Caco-2 (cell line): ENCODE measurements around the gene PIRT. TPM values are rescaled to one million over a fixed set of nuclear protein-coding genes. Genes with fewer than 3 reads are reported as not detected.
"Not testable (repeated sequence)": the region's sequence is repeated elsewhere in the genome, so short reads cannot be mapped to it uniquely, and the experiment has no call there.

Source experiments
- BruUV-seq: library from RNA; stranded (reverse); fragments of 400-500 nt; replicated peaks from 2 replicates; lab custom pipeline; 2021; lab: Mats Ljungman, UMichigan
- CTCF ChIA-PET: fragments of 300-600 bp; sonication (Branson Sonifier 250); formaldehyde crosslinking; loops from one replicate; lab custom pipeline; 2022; ENCODE audit warnings: antibody characterized with exemption; lab: Charles Lee
- POLR2A ChIA-PET: fragments of 300-600 bp; sonication (Branson Sonifier 250); formaldehyde crosslinking; loops from one replicate; lab custom pipeline; 2022; ENCODE audit warnings: antibody characterized with exemption; lab: Charles Lee
- DNase-seq, 2 experiments: peaks; one replicate each; pipeline versions ENCODE4 v3.0.0 to v3.0.0-alpha.2; 2020 to 2022
- H3K27me3 ChIP-seq: replicated peaks from 2 replicates; pipeline ENCODE4 v1.6.0; 2011; ENCODE audit warnings: low read length; ENCODE audit not compliant: control insufficient read depth, insufficient read depth
- H3K36me3 ChIP-seq: 2 replicates; pipeline ENCODE4 v1.5.1; 2011; ENCODE audit warnings: low read length; ENCODE audit not compliant: control insufficient read depth, insufficient read depth
- H3K4me1 ChIP-seq: fragments of 250-450 bp; sonication (Bioruptor Pico); 2 replicates; pipeline ENCODE4 v1.5.1; 2020; ENCODE audit warnings: mild to moderate bottlenecking
- H3K4me3 ChIP-seq: 2 replicates; pipeline ENCODE4 v1.5.1; 2011; ENCODE audit warnings: low read depth, mild to moderate bottlenecking, control low read depth, low read length
- H3K9me3 ChIP-seq: fragments of 250-450 bp; sonication (Bioruptor Pico); 2 replicates; pipeline ENCODE4 v1.5.1; 2020; ENCODE audit warnings: mild to moderate bottlenecking, moderate library complexity
- H3K27ac Mint-ChIP-seq: one replicate; pipeline ENCODE4 v1.8.0; 2022; ENCODE audit warnings: mixed read lengths; ENCODE audit not compliant: unreplicated experiment
- H3K27me3 Mint-ChIP-seq: one replicate; pipeline ENCODE4 v1.8.0; 2022; ENCODE audit warnings: mixed read lengths; ENCODE audit not compliant: insufficient read depth, unreplicated experiment
- H3K36me3 Mint-ChIP-seq: one replicate; pipeline ENCODE4 v1.8.0; 2022; ENCODE audit warnings: mild to moderate bottlenecking, mixed read lengths; ENCODE audit not compliant: insufficient read depth, unreplicated experiment
- H3K4me1 Mint-ChIP-seq: one replicate; pipeline ENCODE4 v1.8.0; 2022; ENCODE audit warnings: low read depth, mixed read lengths; ENCODE audit not compliant: unreplicated experiment
- H3K4me3 Mint-ChIP-seq: one replicate; pipeline ENCODE4 v1.8.0; 2022; ENCODE audit warnings: mild to moderate bottlenecking, moderate library complexity, mixed read lengths; ENCODE audit not compliant: unreplicated experiment
- H3K9me3 Mint-ChIP-seq: one replicate; pipeline ENCODE4 v1.8.0; 2022; ENCODE audit warnings: mixed read lengths; ENCODE audit not compliant: unreplicated experiment
- intact Hi-C: fragments of 100-400 bp; cut with micrococcal nuclease; formaldehyde crosslinking; loops from one replicate; pipeline ENCODE4 v1.10.0; 2022; ENCODE audit not compliant: unreplicated experiment
- total RNA-seq: library from RNA; stranded (reverse); gene quantifications from 2 replicates; pipeline ENCODE4 v1.2.3, GENCODE V29; 2022
- TF ChIP-seq, protein P1 (sequence below), 2 experiments: fragments of 200-600 bp in 1 of 2; IDR thresholded peaks; 1 replicate in 1 of 2; 2 replicates in 1 of 2; pipeline versions ENCODE4 v1.5.1 to v1.8.0; 2011 to 2022; ENCODE audit warnings: antibody characterized with exemption in 1 of 2, control low read depth in 1 of 2, inconsistent platforms in 1 of 2, low read depth in 1 of 2, low read length in 1 of 2, mild to moderate bottlenecking in 1 of 2, moderate library complexity in 1 of 2; ENCODE audit not compliant: insufficient read depth in 1 of 2, severe bottlenecking in 1 of 2, unreplicated experiment in 1 of 2

Gene PIRT
- total RNA-seq, 1 experiment from 2014 or later, result not detected

GRCh38 chr17:10857976-10858375 is 20.1 kb upstream of the PIRT start:
- ChIA-PET POLR2A (interaction anchor here (0.7 kb wide), 1 partner anchor 9 kb away, joined by 10 read pairs; no protein-coding TSS in a partner anchor), CTCF (no interaction called here)
- BruUV-seq, result no TSS peak
- Histone ChIP-seq H3K36me3 (no peaks in the 10 kb centered on the region), H3K27me3 (no peaks in the 10 kb centered on the region), H3K9me3 (no peaks in the 10 kb centered on the region), H3K4me1 (no peaks in the 10 kb centered on the region), H3K4me3 (no peak overlapping the region)
- Mint-ChIP-seq H3K4me1 (no peaks in the 10 kb centered on the region), H3K27me3 (no peaks in the 10 kb centered on the region), H3K4me3 (no peak overlapping the region), H3K27ac (no peak overlapping the region), H3K36me3 (no peaks in the 10 kb centered on the region), H3K9me3 (no peaks in the 10 kb centered on the region)
- no peak for DNase-seq
- intact Hi-C loops, result no loop called here
- TF ChIP-seq, protein P1, sequence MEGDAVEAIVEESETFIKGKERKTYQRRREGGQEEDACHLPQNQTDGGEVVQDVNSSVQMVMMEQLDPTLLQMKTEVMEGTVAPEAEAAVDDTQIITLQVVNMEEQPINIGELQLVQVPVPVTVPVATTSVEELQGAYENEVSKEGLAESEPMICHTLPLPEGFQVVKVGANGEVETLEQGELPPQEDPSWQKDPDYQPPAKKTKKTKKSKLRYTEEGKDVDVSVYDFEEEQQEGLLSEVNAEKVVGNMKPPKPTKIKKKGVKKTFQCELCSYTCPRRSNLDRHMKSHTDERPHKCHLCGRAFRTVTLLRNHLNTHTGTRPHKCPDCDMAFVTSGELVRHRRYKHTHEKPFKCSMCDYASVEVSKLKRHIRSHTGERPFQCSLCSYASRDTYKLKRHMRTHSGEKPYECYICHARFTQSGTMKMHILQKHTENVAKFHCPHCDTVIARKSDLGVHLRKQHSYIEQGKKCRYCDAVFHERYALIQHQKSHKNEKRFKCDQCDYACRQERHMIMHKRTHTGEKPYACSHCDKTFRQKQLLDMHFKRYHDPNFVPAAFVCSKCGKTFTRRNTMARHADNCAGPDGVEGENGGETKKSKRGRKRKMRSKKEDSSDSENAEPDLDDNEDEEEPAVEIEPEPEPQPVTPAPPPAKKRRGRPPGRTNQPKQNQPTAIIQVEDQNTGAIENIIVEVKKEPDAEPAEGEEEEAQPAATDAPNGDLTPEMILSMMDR (IDR thresholded peaks at IDR 0.05; ENCODE audit: insufficient read depth in 1 of 2, low read depth in 1 of 2, low read length in 1 of 2, severe bottlenecking in 1 of 2, unreplicated experiment in 1 of 2), result no peak

DNA sequence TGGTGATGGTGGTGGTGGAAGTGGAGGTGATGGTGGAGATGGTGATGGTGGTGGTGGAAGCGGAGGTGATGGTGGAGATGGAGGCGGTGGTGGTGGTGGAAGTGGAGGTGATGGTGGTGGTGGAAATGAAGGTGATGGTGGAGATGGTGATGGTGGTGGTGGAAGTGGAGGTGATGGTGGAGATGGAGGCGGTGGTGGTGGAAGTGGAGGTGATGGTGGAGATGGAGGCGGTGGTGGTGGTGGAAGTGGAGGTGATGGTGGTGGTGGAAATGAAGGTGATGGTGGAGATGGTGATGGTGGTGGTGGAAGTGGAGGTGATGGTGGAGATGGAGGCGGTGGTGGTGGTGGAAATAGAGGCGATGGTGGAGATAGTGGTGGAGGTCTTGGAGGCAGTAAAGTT is 8.7 kb upstream of the PIRT start:
- BruUV-seq, H3K27me3 ChIP-seq, H3K27ac Mint-ChIP-seq, POLR2A ChIA-PET, H3K36me3 ChIP-seq, H3K4me3 ChIP-seq, DNase-seq, H3K36me3 Mint-ChIP-seq, H3K4me1 ChIP-seq, H3K4me3 Mint-ChIP-seq, H3K9me3 Mint-ChIP-seq, H3K27me3 Mint-ChIP-seq, CTCF ChIA-PET, H3K9me3 ChIP-seq: not testable (repeated sequence)
- peaks cover 16% of the 10 kb centered on the region for H3K4me1 Mint-ChIP-seq
- intact Hi-C loops, result loop anchor here (5.0 kb wide), 1 partner anchor 199 kb away; no protein-coding TSS in a partner anchor

- TF ChIP-seq, protein P1 (IDR thresholded peaks at IDR 0.05; ENCODE audit: insufficient read depth in 1 of 2, low read depth in 1 of 2, low read length in 1 of 2, severe bottlenecking in 1 of 2, unreplicated experiment in 1 of 2), result no peak
- Mint-ChIP-seq H3K27ac (no peak overlapping the region), H3K27me3 (no peaks in the 10 kb centered on the region), H3K4me3 (peak overlapping the region; percentile 93), H3K36me3 (no peaks in the 10 kb centered on the region), H3K9me3 (peaks cover 10% of the 10 kb centered on the region), H3K4me1 (peaks cover 16% of the 10 kb centered on the region)
- ChIA-PET POLR2A (interaction anchor here (0.6 to 0.7 kb wide), 4 partner anchors 65 to 108 kb away, joined by 3 to 5 read pairs (median 4); no protein-coding TSS in a partner anchor), CTCF (interaction anchor here (0.7 to 3.5 kb wide), 7 partner anchors 73 to 799 kb away, joined by 3 to 35 read pairs (median 3); no protein-coding TSS in a partner anchor)
- no peaks in the 10 kb centered on the region for H3K9me3 ChIP-seq
- H3K36me3 ChIP-seq, result no peaks in the 10 kb centered on the region
- intact Hi-C loops, result loop anchor here (1.0 to 5.0 kb wide), 3 partner anchors 108 to 198 kb away; partner anchors contain the start of genes ADPRM and SCO1
- no peak for DNase-seq
- H3K27me3 ChIP-seq, result no peaks in the 10 kb centered on the region
- no TSS peak for BruUV-seq
- peaks cover 3% of the 10 kb centered on the region; the same call in 1 of the 2 replicates for H3K4me1 ChIP-seq
- no peak overlapping the region for H3K4me3 ChIP-seq
Measured at GRCh38 chr17:10845388-10845751, 7.5 kb upstream of the PIRT start.
